Activated CD4-positive, CD25-positive, alpha-beta regulatory T cell treated with anti-CD3 and anti-CD28 coated beads, Interleukin-2, amount 50 U/mL, for 72 hours (primary cell): ENCODE data around the gene ALKBH2.

Source experiments
- DNase-seq: peaks from one replicate; pipeline ENCODE4 v3.0.0; 2021

Gene ALKBH2

GRCh38 chr12:109113661-109114321, 20.5 kb upstream of the ALKBH2 start:
- no peak for DNase-seq

GRCh38 chr12:109112720-109113465, 19.6 kb upstream of the ALKBH2 start:
- no peak for DNase-seq

DNA sequence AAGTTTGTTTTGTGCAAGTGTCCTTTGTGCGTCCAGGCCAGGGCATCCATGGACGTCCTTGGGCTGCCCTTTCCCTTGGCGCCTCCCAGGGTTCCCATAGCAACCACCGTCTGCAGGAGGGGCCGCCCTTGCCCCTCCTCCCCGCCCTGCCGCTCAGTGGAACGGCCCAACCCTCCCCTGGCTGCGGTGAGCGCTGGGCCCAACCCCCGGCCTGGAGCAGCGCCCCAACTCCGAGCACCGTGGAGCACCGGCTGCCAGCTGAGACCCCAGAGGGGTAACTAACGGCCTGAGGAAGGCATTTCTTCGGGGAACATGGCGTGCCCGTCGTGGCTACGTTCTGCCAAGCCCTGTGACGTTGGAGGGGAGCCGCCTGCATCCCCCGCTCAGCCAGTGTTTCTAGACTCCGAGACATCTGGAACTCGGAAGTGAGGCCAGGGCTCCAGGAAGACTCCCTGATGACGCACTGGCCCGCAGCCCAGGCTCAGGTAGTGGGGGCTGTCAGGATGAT, 17.8 kb upstream of the ALKBH2 start:
- DNase-seq = peak; percentile 54

- DNase-seq = no peak
Measured at GRCh38 chr12:109109746-109110350, 16.6 kb upstream of the ALKBH2 start.

DNA sequence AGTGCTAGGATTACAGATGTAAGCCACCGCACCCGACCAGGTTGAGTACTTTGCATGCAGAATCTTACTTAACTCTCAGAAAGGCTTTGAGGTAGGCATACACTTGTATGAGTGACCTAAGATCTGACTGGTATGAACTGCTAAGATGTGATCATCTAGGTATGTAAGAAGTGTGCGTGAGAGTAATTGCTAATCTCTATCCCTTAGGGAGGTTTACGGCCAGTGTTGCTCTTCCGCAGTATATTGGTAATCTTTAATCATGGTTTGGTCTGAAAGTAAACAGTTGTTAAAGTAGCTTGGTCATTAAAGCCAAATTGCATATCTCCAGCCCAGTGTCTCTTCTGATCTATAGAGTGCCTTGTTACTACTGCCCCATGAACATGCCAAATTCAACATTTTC, 11.9 kb upstream of the ALKBH2 start:
- DNase-seq = no peak

- DNase-seq = no peak
Measured at GRCh38 chr12:109102491-109102890, 9.2 kb upstream of the ALKBH2 start.

DNA sequence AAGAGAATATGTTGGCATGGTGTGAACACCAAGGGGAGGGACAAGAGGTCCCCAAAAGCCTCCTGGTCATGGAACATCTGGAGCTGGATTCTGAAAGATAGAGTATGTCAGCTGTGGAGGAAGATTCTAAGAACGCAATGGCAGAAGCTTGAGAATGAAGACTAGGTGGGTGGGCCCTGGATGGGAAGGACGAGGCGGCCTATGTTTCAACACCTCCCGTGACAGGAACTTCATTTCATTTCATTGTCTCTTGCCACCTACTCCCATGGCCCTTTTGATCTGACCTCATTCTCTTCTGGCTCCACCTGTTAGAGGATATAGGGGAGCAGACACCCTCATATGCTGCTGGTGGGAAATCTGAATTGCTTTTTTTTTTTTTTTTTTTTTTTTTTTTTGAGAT, 7.5 kb upstream of the ALKBH2 start:
- DNase-seq = no peak

DNA sequence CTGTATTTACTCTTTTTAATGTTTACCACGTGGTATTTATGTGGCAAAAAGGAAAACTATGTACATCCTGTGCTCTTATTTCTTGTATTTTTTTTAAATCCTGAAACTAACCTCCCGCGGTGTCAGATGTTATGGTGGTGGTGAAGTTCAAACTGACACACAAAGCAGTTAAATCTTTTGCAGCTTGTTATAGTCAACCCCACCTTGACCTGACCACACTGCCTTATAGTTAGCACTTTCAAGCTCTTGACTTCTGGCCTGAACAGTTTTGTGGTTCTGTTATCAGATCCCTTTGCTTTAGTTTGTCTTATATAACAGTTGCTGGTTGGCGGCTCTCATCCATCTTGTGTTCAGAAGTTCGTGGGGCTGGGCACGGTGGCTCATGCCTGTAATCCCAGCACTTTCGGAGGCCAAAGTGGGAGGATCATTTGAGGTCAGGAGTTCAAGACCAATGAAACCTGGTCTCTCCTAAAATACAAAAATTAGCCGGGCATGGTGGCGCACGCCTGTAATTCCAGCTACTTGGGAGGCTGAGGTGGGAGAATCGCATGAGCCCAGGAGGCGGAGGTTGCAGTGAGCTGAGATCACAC, 6.3 kb upstream of the ALKBH2 start:
- DNase-seq = no peak

DNA sequence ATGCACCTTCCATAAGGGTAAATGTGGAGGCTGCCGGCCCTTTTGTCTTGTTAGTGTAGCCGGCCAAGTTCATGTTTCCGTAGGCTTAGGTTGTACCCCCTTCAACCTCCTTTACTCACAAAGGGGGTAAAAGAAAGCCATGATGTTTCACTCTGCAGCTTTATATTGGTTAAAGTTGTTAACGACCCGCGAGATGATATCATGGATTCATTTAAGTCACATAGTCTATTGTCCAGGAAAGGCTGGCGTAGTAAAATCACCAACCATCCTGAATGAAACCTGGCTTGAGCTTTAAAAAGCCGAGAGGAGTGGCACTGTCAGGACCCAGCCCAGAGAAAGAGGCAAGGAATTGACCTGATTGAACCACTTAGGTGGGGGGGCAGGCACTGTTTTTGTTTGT, 5.4 kb upstream of the ALKBH2 start:
- DNase-seq = no peak

DNA sequence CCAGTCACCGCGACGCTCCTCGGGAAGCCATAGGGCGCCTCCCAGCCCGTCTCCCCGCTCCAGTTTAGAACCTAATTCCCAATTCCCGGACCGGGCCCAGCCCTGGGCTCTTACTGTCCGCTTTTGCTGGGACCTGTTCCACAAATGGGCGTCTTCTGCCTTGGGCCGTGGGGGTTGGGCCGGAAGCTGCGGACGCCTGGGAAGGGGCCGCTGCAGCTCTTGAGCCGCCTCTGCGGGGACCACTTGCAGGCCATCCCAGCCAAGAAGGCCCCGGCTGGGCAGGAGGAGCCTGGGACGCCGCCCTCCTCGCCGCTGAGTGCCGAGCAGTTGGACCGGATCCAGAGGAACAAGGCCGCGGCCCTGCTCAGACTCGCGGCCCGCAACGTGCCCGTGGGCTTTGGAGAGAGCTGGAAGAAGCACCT, 4.9 kb upstream of the ALKBH2 start:
- no peak for DNase-seq

DNA sequence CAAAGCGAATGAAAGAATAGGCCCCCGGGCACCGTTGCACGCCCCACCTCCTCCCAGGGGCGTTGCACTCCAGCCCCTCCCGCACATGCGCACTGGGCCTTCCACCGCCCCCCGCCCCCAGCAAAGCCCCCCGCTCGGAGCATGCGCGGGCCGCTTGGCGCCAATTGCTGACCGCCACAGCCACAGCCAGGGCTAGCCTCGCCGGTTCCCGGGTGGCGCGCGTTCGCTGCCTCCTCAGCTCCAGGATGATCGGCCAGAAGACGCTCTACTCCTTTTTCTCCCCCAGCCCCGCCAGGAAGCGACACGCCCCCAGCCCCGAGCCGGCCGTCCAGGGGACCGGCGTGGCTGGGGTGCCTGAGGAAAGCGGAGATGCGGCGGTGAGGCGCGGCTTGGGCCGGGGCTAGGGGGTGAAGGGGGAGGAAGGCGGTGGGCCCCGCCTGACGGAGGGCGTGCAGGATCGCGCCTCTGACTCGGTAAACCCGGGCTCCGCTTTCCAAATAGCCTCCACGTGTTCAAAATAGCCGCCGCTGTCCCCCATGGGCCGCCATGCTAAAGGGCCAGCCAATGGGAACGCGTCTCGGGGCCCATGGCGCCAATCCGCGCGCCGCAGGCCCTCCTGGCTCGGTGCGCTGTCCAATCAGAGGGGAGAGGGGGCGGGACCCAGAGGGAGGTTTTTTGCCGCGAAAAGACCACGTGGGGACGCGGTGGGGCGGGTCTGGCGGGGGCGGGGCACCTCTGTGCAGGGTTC, 4.3 kb upstream of the ALKBH2 start, which contains the start of gene UNG:
UNG (plus strand) TSS at position 163 of the 748 bp plus-strand sequence; CDS start at position 246, 83 bp downstream.
- peak; percentile 96 for DNase-seq

- no peak for DNase-seq
Measured at GRCh38 chr12:109097140-109097434, 3.8 kb upstream of the ALKBH2 start.

DNA sequence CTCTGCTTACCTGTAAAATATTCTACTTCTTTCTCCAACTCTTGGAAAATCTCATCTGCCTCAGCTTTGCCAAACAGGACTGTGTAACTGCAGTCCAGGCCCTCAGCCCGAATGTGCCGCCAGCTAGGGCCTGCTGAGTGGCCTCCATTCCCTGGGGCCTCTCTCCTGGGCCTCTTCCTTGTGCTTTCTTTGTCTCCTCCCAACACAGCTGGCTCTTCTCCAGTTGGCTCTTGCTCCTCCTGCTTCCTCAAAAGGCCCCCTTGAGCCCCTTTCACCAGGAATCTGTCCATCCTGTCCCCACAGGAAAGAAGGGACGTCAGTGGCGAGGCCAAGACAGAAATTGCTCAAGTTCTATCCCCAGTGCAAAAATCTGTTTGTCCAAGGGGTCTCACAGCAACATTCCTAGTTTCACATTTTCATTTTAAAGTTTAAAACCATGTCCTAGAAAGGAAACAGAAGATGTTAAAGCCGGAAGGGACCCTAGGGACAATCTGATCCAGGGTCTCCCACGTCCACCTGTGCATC, 713 bp downstream of the ALKBH2 start:
- no peak for DNase-seq

GRCh38 chr12:109089683-109090082, 3.6 kb downstream of the ALKBH2 start:
- DNase-seq = no peak

DNA sequence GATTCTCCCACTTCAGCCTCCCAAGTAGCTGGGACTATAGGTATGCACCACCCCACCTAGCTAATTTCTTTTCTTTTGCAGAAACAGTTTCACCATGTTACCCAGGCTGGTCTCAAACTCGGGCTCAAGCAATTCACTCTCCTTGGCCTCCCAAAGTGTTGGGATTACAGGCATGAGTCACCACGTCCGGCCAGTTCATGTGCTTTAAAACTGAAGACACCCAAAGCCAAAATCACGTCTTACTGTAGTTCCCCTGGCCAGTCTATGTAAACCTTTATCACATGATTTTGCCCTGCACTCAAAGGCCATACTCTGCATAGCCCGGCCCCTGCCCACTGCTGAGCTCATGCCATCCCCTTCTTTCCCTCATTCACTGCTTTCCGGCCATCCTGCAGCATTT, 4.5 kb downstream of the ALKBH2 start:
- DNase-seq = no peak

- DNase-seq = no peak
Measured at GRCh38 chr12:109087250-109087649, 6.0 kb downstream of the ALKBH2 start.

GRCh38 chr12:109085590-109085989, 7.7 kb downstream of the ALKBH2 start:
- DNase-seq = no peak

GRCh38 chr12:109084425-109084824, 8.8 kb downstream of the ALKBH2 start:
- no peak for DNase-seq

DNA sequence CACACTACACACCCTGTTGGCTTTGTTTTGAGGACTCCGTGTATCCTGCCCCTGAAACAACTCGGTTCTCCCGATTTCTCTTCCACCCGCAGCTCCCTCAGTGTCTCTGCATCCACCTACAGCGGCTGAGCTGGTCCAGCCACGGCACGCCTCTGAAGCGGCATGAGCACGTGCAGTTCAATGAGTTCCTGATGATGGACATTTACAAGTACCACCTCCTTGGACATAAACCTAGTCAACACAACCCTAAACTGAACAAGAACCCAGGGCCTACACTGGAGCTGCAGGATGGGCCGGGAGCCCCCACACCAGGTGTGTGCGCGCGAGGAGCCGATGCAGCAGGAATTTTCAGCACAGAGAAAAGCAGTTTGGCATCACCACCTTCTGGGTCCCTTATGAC, 10.5 kb downstream of the ALKBH2 start:
- DNase-seq = no peak

GRCh38 chr12:109074866-109075265, 18.4 kb downstream of the ALKBH2 start:
- no peak for DNase-seq

- DNase-seq = no peak
Measured at GRCh38 chr12:109069307-109070271, 23.7 kb downstream of the ALKBH2 start.

GRCh38 chr12:109065853-109066193, 27.4 kb downstream of the ALKBH2 start:
- DNase-seq = no peak
